Esophagus muscularis mucosa (tissue), 4 donors: Measurements from ENCODE around the gene HAGH.

Experiments used
- CTCF ChIP-seq, 3 experiments: fragments of 200-600 bp in 2 of 3; fragments of 450-650 bp in 1 of 3; sonication (generic) in 2 of 3; IDR thresholded peaks; one replicate each; pipeline ENCODE4 v1.5.1; 2017 to 2019; ENCODE audit warnings: antibody characterized with exemption in 3 of 3, mild to moderate bottlenecking in 2 of 3, moderate library complexity in 1 of 3
- EP300 ChIP-seq: sonication (generic); formaldehyde crosslinking; IDR thresholded peaks from one replicate; pipeline ENCODE4 v1.6.1; 2017; ENCODE audit warnings: antibody characterized with exemption
- POLR2A ChIP-seq: fragments of 450-650 bp; IDR thresholded peaks from one replicate; pipeline ENCODE4 v1.6.1; 2017; ENCODE audit warnings: antibody characterized with exemption, moderate library complexity, mild to moderate bottlenecking, low read depth

- TF ChIP-seq CTCF (IDR thresholded peaks at IDR 0.05) (no peak), POLR2A (no peak), EP300 (no peak)
These were observed 59.9 kb downstream of the HAGH start for GRCh38 chr16:1766701-1767100.
